ENCODE results near the gene TRIM13. TPM values are rescaled to one million over a fixed set of nuclear protein-coding genes. Genes with fewer than 3 reads are reported as not detected.

Gene TRIM13
- total and polyA plus RNA-seq, 2 of the 8 experiments (the other 6 are each of a cell fraction or from before 2014, with no cell fraction given): 21.2 to 31.5 TPM

DNA sequence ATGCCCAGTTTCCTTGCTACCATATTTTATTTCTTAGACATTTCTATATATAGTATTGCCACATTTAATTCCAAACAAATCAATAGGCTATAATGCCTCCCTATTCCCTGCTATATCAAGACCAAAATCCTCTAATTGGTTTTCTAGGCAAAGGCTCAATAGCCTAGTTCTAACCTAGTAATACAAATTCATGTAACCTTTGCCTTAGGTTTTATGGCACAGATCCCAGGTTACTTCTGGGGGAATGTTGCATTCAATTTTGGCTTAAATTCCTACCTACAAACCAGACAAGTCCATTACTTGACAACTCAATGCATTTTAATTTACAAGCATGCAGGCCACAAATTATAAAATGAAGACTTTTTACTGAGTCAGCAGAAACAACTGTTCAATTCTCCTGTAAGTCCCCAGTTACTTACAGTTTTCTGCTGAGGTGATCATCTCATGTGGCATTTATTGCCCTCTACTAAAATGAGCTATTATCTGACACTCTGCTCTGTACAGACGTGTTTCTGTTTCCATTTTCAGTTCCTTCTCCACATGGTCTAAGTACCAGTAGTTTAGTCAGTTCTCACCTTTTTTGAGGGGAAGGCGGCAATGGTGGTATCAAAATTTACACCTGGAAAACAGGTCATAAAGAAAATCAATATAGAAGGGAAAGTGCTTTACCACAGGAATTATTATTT, 30.1 kb downstream of the TRIM13 start:
- Histone ChIP-seq H3K36me3 (ENCODE audit: control insufficient read depth in 2 of 4, insufficient read depth in 4 of 4, low read length in 3 of 4) (no peaks in the 10 kb centered on the region), H3K9me3 (ENCODE audit: insufficient read depth in 2 of 2, low read depth in 1 of 2, low read length in 1 of 2) (no peaks in the 10 kb centered on the region), H3K27me3 (replicated peaks in 1 of 4; ENCODE audit: control insufficient read depth in 3 of 4, extremely low read depth in 1 of 4, insufficient read depth in 3 of 4, low read length in 3 of 4) (no peaks in the 10 kb centered on the region), H2BK15ac (ENCODE audit: low read length) (no peak overlapping the region), H2BK120ac (replicated peaks; ENCODE audit: low read depth, low read length) (no peak overlapping the region), H2AK5ac (ENCODE audit: low read depth, low read length) (no peak overlapping the region), H3K4ac (replicated peaks; ENCODE audit: insufficient read length, low read depth, low read length) (no peak overlapping the region), H2BK5ac (ENCODE audit: low read depth, low read length) (no peak overlapping the region), H3K18ac (ENCODE audit: extremely low read depth, low read length) (no peak overlapping the region), H2BK20ac (ENCODE audit: low read length) (no peak overlapping the region), H2BK12ac (ENCODE audit: low read depth, low read length) (no peak overlapping the region), H4K8ac (ENCODE audit: extremely low read depth, insufficient read depth, low read length) (no peak overlapping the region), H3K79me1 (ENCODE audit: low read depth, low read length) (no peaks in the 10 kb centered on the region), H4K20me1 (replicated peaks in 1 of 2; ENCODE audit: control insufficient read depth in 1 of 2, insufficient read depth in 2 of 2, low read length in 2 of 2) (no peaks in the 10 kb centered on the region), H4K91ac (replicated peaks; ENCODE audit: insufficient read length, low read length) (no peak overlapping the region), H3K79me2 (ENCODE audit: control insufficient read depth in 1 of 2, insufficient read depth in 2 of 2, low read length in 2 of 2) (no peaks in the 10 kb centered on the region), H2AFZ (ENCODE audit: low read length) (no peak overlapping the region), H3K4me2 (ENCODE audit: insufficient read depth in 1 of 2, low read depth in 2 of 2, low read length in 2 of 2) (no peak overlapping the region), H3K23me2 (ENCODE audit: low read depth, low read length) (no peaks in the 10 kb centered on the region), H4K5ac (ENCODE audit: insufficient read length, low read depth, low read length) (no peak overlapping the region), H3K23ac (ENCODE audit: insufficient read length) (no peak overlapping the region), H3K4me3 (ENCODE audit: extremely low read depth in 1 of 4, insufficient read depth in 2 of 4, low read depth in 3 of 4, low read length in 4 of 4) (no peak overlapping the region), H3K56ac (replicated peaks; ENCODE audit: insufficient read length, low read depth, low read length) (no peak overlapping the region), H3K27ac (ENCODE audit: low read depth, low read length) (no peak overlapping the region), H3K14ac (ENCODE audit: insufficient read length) (no peak overlapping the region), H3K4me1 (replicated peaks in 1 of 4; ENCODE audit: control insufficient read depth in 3 of 4, insufficient read depth in 4 of 4, low read length in 3 of 4) (no peaks in the 10 kb centered on the region), H3K9ac (replicated peaks in 1 of 4; ENCODE audit: extremely low read depth in 1 of 4, low read depth in 3 of 4, low read length in 3 of 4) (no peak overlapping the region)
- DNase-seq (ENCODE audit: low read depth in 1 of 2, low spot score in 2 of 2) (no peak), FAIRE-seq (no peak)
- TF ChIP-seq EGR1 (IDR thresholded peaks at IDR 0.05; ENCODE audit: borderline replicate concordance, low read depth, low read length): no peak
- peak; percentile 91 for TF ChIP-seq MAFK (IDR thresholded peaks at IDR 0.05; ENCODE audit: low read depth, low read length)
- ChIA-PET POLR2A (ENCODE audit: partially characterized antibody) (interaction anchor here (1.0 to 1.2 kb wide), 2 partner anchors 15 to 28 kb away, joined by 3 read pairs; no protein-coding TSS in a partner anchor), CTCF (ENCODE audit: partially characterized antibody) (no interaction called here)
- WGBS, 2 experiments (ENCODE audit: extremely low coverage in 1 of 2, insufficient coverage in 1 of 2, insufficient read length in 1 of 2, insufficient replicate concordance in 2 of 2, low coverage in 1 of 2, low lambda C conversion rate in 2 of 2, missing lambda C conversion rate in 1 of 2): 83% methylated on average over 2 of the region's 2 CpGs; no CpG with 5 or more reads in 1 of the 2 experiments
